GM19397 (cell line): Measurements from ENCODE around the gene CLK2.
"Not testable (repeated sequence)": the region's sequence is repeated elsewhere in the genome, so short reads cannot be mapped to it uniquely, and the experiment has no call there.

Experiments
- ATAC-seq: cut with Tn5 transposase; IDR thresholded peaks from one replicate; pipeline ENCODE4 v1.9.1; 2021; ENCODE audit warnings: mild to moderate bottlenecking, moderate library complexity; ENCODE audit not compliant: unreplicated experiment

CLK2 gene

DNA sequence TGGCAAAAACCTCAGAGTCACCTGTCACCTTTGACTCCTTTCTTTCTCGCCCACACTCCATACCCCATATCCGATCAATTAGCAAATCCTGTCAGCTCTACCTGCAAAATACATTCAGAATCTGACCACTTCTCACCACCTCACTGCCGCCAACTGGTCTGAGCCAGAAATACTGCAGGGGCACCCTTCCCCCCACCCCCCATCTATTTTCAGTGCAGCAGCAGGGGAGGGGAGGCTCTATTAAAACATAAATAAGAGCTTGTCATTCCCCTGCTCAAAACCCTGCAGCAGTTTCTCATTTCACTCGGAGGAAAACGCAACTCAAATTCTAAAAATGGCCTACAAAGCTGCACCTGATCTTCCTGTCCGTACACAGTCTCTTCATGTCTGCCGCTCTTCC lies 24.1 kb upstream of the CLK2 start:
- ATAC-seq = no peak

DNA sequence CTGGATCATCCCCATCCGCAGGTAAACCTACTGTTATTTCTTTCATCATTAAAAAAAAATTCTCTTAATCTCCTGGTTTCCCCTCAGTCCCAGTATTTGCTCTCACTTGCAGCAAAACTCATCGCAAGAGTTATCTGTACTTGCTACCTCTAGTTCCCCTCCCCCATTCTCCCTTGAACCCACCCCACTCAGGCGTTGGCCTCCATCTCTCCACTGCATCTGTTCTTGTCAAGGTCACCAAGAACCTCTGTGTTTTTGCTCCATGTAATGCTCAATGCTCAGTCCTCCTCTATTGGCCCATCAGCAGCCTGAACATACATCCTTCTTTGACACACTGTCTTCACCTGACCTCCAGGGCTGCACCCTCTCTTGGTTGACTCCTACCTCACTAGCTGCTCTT lies 23.4 kb upstream of the CLK2 start:
- no peak for ATAC-seq

DNA sequence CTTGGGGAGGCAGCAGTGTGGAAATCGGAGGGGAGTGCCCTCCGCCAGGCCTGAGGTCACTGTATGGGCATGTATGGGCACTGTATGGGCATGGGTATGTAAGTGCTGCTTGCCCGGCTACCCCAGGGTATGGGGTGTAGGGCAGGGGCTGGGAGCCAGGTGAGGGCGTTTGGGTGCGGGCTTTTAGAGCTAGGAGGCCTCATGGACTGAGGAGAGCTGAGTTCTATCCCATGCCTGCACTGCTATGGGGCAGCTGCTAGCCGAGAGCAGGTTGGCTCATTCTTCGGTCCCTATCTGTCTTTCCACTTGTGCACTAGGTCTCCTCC lies 22.6 kb upstream of the CLK2 start:
- no peak for ATAC-seq

DNA sequence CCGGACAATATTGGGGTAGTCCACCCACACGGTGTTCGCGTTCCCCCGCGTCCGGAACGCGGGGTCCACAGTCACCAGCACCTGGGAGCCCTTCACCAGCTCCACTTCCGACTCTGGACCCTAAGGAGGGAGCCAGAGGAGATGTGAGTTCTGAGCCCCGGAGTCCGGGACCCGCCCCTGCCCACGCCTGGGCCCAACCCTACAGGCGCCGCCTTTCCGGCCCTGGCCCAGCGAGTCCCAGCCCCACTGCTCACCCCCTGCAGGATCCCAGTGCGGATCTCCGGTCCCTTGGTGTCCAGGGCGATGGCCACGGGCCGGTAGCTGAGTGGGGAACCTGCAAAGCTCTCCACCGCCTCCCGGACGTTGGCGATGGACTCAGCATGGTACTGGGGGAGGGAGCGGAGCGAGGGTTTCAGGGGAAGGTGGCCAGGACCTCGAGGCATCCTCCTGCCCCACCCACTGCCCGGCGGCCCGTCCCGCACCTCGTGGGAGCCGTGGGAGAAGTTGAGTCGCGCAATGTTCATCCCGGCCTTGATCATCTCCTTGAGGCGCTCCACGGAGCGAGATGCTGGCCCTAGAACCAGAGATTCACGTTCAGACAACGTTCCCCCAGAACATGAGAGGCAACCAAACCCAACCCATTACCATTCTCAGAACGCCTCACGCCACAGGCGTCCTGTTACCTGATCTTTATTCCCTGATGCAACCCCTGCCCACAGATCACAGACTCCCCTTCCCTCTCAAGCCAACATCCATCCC lies 22.1 kb upstream of the CLK2 start:
- no peak for ATAC-seq

DNA sequence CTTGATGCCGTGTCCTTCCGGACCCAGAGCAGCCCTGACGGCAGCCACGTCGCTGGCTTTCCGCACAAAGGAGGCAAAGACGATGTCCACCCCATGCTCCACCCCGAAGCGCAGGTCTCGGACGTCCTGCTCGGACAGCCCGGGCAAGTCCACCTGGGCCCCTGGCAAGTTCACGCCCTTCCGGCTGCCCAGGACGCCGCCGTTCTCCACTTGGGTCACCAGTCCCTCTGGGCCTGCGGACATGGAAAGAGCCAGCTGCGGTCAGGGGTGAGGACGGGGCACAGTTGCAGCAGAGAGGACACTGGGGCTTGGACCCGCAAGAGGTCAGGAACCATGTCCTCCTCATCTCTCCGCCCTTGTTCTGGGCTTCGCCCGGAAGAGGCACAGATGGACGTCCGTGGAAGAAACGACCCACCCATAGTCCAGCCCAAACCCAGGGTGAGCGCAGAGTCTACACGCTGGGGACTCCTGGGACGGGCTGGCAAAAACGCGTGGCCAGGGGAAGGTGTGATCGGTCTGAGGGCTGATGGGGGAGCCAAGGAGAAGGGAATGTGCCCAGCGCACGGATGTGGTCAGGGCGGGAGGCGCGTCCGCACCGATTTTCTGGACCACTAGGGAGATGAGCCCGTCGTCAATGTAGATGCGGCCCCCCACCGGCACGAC lies 21.3 kb upstream of the CLK2 start:
- no peak for ATAC-seq

DNA sequence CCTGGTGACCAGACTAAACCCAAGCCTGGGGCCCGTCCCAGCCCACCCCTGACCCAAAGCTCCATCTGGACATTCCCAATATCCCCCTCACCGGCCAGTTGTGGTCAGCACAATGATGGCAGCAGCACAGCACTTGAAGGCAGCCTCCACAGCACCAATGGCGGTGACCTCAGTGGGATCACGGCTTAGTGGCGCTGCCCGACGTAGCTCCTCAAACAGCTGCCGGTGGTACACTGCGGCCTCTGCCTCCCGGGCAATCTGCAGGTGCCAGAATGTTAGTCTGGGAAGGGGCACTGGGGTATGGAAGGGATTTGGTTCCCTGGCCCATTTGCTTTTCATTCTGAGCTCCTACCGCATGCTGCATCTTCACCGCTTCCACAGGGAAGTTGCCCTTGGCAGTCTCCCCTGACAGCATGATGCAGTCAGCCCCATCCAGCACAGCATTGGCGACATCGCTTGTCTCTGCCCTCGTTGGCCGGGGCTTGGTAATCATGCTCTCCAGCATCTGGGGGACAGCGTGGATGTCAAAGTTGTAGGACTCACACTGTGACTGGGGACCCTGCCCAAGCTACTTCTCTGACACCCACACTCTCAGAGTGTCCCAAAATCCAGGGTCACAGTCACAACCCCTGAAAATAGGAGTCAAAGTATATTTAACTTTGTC lies 19.9 kb upstream of the CLK2 start:
- ATAC-seq = no peak

DNA sequence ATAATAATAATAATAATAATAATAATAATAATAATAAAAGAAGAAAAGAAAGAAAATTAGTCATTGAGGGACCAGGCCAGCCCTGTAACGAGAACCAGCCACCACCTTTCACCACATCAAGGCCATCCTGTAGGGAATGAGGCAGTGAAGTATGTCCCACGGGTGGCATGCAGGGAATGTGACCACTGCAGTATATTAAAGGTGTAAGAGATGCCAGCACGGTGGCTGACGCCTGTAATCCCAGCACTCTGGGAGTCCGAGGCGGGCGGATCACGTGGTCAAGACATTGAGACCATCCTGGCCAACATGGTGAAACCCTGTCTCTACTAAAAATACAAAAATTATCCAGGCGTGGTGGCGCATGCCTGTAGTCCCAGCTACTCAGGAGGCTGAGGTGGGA lies 17.7 kb upstream of the CLK2 start:
- ATAC-seq = not testable (repeated sequence)

DNA sequence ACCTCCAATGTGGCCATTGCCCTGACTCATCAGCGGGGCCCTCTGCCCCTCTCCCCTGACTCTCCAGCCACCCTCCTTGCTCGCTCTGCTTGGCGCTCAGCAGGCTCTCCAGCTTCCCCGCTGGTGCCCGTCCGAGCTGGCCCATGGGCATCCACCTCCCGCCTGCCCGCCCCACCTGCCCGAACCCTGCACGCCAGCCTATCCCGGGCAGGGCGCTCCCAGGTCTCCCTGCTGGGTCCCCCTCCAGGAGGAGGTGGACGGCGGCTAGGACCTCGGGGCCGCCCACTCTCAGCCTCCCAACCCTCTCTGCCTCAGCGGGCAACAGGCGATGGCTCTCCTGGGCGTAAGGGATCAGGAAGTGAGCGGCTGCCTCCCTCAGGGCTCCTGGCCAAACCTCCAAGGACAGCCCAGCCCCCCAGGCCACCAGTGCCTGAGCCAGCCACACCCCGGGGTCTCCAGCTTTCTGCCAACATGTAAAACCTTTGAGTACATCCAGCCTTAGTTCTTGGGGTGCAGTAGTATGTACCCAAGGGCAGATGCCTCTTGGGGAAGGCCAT lies 14.8 kb upstream of the CLK2 start:
- no peak for ATAC-seq

DNA sequence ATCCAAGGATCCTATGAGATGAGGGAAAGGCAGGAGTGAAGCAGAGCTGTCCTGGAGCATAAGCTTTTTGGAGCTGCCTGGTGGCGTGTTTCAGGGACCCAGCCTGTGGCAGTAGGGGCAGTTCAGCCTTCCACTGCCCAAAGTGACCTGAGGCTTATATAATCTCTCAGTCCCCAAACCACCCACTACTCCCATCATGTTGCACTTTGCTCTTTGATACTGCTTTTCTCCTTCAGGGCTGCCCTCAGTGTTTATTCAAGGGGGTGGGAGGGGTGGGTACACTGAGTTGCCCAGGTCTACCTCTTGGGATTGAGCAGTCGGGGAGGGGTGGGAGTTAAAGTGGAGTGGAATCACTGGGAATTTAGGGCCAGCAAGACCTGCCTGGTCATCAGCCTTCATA lies 13.2 kb upstream of the CLK2 start:
- ATAC-seq = no peak

DNA sequence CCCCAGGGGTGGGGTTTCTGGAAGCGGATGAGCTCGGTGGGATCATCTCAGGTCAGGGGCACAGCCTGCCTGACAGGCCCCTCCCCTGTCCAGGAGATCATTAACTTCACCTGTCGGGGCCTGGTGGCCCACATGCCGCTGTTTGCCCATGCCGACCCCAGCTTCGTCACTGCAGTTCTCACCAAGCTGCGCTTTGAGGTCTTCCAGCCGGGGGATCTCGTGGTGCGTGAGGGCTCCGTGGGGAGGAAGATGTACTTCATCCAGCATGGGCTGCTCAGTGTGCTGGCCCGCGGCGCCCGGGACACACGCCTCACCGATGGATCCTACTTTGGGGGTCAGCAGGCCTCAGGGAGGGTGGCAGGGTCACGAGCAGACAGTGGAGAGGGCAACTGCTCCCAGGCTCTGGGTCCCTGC lies 12.3 kb upstream of the CLK2 start:
- ATAC-seq = no peak

DNA sequence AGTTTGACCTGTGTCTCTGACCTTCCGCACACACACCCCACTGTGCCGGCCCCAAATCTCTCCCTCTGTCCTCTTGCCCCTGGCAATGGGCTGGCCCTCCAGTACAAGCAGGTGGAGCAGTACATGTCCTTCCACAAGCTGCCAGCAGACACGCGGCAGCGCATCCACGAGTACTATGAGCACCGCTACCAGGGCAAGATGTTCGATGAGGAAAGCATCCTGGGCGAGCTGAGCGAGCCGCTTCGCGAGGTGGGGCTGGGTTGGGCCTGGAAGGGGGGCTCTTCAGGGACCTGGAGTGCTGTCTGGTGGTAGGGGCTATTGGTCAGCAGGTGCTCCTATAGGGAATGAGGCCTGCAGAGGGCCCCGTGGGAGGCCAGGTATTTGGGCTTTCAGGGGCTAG lies 11.8 kb upstream of the CLK2 start:
- no peak for ATAC-seq

DNA sequence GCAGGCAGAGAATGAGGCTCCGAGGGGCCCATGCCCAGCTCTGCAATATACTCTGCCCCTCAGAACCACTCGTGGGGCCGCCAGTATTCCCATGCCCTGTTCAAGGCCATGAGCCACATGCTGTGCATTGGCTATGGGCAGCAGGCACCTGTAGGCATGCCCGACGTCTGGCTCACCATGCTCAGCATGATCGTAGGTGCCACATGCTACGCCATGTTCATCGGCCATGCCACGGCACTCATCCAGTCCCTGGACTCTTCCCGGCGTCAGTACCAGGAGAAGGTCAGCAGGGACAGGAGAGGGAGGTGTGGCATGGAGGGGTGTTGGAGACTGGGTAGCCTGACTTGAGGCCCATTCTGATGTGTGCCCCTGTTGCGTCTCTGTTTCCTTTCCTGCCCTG lies 11.2 kb upstream of the CLK2 start:
- ATAC-seq = no peak

DNA sequence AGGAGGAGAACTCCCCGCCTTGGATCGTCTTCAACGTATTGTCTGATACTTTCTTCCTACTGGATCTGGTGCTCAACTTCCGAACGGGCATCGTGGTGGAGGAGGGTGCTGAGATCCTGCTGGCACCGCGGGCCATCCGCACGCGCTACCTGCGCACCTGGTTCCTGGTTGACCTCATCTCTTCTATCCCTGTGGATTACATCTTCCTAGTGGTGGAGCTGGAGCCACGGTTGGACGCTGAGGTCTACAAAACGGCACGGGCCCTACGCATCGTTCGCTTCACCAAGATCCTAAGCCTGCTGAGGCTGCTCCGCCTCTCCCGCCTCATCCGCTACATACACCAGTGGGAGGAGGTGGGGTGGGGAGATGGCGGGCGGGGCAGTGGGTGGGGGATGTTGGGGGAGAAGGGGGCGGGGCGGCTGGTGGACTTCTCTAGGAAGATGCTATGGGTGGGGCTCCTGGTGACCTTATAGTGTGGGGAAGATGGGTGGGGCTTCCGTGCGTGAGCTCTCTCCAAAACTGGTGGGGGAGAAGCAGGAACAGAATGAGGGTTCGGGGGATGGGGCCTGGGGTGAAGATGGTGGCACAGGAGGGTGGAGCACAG lies 9.3 kb upstream of the CLK2 start:
- ATAC-seq = no peak

DNA sequence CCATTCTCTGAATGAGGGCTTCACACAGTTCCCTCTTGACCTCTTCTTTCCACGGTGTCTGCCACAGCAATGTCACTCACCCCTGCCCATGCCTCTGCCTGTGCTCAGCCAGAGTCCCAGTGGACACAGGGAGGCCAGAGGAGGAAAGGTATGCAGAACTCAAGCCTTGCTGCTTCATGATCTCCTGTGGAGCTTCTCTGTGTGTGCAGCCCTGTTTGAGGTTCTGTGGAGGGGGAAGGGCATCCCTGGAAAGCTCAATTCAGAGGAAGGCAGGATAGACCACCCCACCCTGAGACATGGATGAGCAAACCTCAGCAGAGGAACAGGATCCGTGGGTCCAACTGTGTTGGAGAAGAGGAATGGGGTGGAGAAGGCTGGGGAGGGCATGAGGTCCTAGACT lies 6.0 kb upstream of the CLK2 start:
- ATAC-seq = no peak

DNA sequence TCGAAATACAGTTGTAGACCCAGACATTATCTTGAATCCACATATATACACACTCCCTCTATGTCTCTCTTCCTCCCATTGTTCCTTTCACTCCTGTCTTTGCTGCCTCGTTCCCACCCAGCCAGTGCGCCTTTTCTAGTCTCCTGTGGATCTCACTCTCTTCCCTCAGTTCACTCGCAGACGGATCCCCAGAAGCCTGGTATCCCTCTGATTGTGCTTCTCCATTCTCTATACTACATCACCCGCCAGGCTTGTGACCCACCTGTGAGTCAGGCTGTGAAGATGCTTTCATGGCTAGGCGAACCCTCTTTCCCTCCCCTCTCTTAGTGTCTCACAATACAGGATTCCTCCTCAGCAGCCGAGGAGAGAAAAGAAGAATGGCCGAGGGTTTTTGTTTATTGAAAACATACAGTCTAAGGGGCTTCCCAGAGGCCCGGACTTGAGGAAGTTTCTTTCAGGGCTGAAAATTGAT lies 5.4 kb upstream of the CLK2 start:
- ATAC-seq = no peak

DNA sequence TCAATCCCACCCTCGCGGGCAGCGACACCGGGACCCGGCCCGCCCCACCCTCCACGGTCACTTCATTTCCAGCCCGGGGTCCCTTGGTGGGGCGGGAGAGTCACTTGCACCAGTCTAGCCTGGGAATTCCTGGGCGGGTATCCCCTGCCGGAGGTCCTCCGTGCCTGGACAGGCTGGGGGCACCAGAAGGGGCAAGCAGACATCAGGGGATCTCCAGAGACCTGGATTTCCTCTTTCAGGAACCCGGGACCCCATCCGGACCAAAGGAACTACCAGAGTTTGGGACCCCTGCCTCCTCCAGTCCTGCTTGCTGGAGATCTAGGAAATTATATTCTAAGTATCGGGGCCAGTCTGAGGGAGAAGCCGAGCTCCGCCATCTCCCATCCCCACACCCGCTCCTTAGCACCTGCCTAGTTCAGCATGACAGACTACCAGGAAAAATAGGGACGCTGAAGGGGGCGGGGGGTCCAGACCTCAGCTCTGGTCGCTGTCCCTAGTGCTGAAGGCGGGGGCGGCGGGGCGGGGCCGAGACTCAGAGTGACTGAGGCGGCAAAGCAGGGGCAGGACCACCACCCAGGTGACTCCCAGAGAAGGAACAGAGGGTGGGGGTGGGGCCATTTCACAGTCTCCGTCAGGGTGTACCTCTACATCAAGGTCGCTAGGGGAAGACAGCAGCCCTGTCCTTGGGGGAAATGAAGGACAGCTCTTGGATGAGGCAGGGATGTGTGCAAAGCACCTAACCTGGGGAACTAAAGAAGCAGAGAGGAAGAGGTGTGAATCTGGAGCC lies 4.8 kb upstream of the CLK2 start:
- no peak for ATAC-seq

DNA sequence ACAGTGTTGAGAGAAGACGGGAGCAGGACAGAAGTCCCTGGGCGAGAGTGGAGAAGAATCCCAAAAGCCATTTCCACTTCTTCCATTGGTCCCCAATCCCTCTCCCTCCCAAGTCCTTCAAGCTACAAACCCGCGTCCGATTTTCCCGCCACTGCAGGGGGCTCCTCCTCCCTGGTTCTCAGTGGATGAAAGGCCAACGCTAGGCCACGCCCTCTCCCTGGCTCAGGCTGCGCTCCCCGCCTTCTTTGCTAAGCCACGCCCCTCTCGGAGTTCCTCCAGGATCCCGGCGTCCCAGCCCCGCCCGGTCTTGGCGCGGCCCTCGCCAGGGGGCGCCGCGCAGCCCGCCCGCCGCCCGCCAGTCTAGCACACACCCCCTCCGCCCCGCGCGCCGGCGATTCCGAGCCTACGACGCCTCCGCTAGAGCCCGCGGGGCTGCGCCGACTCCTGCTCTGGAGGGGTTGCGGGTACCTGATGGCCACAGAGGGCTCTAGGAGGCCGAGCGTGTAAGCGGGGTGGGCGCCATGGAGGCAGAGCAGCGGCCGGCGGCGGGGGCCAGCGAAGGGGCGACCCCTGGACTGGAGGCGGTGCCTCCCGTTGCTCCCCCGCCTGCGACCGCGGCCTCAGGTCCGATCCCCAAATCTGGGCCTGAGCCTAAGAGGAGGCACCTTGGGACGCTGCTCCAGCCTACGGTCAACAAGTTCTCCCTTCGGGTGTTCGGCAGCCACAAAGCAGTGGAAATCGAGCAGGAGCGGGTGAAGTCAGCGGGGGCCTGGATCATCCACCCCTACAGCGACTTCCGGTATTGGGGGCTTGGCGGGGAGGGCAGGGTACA lies 4.0 kb upstream of the CLK2 start, which contains the start of gene HCN3:
Gene HCN3 (plus strand): TSS at position 394 of the 832 bp plus-strand sequence. CDS start 128 bp downstream, at position 522.
- ATAC-seq = peak; percentile 59

DNA sequence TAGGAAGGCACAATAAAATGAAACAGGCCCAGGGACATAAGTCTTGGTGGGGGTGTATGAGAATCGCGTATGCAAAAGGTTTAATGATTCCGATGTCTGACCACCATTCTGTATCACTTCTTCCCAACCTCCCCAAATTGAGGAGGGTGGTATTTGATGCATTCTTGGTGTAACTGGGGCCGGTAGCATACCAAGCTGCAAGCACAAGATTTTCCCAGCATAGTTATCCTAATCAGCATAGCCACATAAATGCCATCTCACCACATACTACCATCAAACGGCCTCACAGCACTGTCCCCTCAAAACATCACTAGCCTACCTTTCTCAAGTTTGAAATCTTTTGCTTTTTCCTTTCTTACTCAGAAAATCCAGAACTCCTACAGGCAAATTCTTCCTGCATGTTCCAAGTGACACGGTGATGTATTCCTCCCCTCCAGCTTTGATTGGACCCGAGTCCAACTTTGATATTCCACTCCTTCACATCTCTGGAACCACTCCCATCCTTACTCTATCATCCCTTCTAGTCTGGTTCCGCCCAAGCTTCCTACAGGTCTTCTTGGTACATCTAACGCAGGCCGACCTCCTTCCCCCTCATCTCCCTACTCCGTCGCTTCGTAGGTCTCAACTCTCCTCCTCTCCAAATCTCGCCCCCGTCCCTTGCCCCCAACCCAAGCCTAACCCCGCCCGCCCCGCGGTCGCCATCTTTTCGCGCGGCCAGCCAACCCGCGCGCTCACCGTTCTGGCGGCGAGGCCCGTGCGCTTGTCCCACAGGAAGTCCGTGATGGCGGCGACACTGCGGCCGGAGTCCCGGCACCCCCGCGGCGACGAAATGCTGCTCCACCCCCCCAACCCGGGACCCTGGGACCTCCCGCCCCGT lies 600 bp downstream of the CLK2 start:
- ATAC-seq = peak; percentile 33

DNA sequence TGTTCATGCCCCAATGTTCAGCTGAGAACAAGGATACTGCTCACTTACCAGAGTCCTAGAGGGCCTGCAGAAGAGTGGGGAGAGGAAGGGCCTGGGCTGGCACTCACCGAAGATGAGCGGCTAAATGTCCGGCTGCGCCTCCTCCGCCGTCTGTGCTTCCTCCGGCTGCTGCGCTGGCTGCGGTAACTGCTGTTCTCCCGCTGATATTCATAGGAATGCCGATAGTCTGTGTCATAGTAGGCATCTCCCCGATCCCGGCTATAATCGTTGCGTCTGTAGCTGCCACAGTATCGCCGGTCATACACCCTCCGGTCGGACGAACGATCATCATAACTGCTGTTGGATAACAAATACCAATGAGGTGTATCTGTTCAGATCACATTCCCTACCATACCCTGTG lies 3.9 kb downstream of the CLK2 start:
- no peak for ATAC-seq
